ENCODE data around the gene LRRC8A.

LRRC8A gene

GRCh38 chr9:128902351-128903078 lies 20.6 kb downstream of the LRRC8A start:
- peak; percentile 88 for DNase-seq

- DNase-seq: no peak
Observed at GRCh38 chr9:128903079-128903461, 21.1 kb downstream of the LRRC8A start.

GRCh38 chr9:128903871-128904620 lies 22.1 kb downstream of the LRRC8A start:
- no peak for DNase-seq

- no peak for DNase-seq
Observed at GRCh38 chr9:128905964-128906363, 24.0 kb downstream of the LRRC8A start.

- DNase-seq: no peak
Observed at GRCh38 chr9:128906741-128907140, 24.8 kb downstream of the LRRC8A start.

GRCh38 chr9:128908372-128908771 lies 26.4 kb downstream of the LRRC8A start:
- no peak for DNase-seq

GRCh38 chr9:128909859-128910258 lies 27.9 kb downstream of the LRRC8A start:
- no peak for DNase-seq

GRCh38 chr9:128910906-128911305 lies 29.0 kb downstream of the LRRC8A start:
- no peak for DNase-seq

- DNase-seq: no peak
Observed at GRCh38 chr9:128911529-128912035, 29.6 kb downstream of the LRRC8A start.

GRCh38 chr9:128912270-128912853 lies 30.4 kb downstream of the LRRC8A start:
- DNase-seq: no peak

GRCh38 chr9:128913048-128913900 lies 31.3 kb downstream of the LRRC8A start:
- no peak for DNase-seq

- no peak for DNase-seq
Observed at GRCh38 chr9:128913995-128914772, 32.3 kb downstream of the LRRC8A start.

GRCh38 chr9:128916204-128916603 lies 34.3 kb downstream of the LRRC8A start:
- DNase-seq: no peak

GRCh38 chr9:128916745-128917144 lies 34.8 kb downstream of the LRRC8A start:
- no peak for DNase-seq

GRCh38 chr9:128917151-128917849 lies 35.4 kb downstream of the LRRC8A start:
- DNase-seq: no peak

GRCh38 chr9:128918921-128919320 lies 37.0 kb downstream of the LRRC8A start:
- no peak for DNase-seq

- DNase-seq: no peak
Observed at GRCh38 chr9:128919402-128920089, 37.6 kb downstream of the LRRC8A start.

GRCh38 chr9:128920381-128921058 lies 38.6 kb downstream of the LRRC8A start, which contains the start of gene PHYHD1:
Gene PHYHD1, plus strand, starts transcription at chr9:128920982. Its CDS starts 1,342 bp downstream, at chr9:128922324.
- no peak for DNase-seq

GRCh38 chr9:128921881-128922763 lies 40.2 kb downstream of the LRRC8A start:
- no peak for DNase-seq
